SK-N-SH (cell line): ENCODE data around the gene RHOT2.

Source experiments
- ELF1 ChIP-seq: IDR thresholded peaks from 2 replicates; pipeline ENCODE4 v1.4.0; 2012
- EZH2phosphoT487 ChIP-seq: fragments of 200-600 bp; sonication (generic); IDR thresholded peaks from 2 replicates; pipeline ENCODE4 v1.6.1; 2017; ENCODE audit warnings: low read depth, mixed run types, mild to moderate bottlenecking, antibody characterized with exemption, moderate library complexity, borderline replicate concordance
- FOSL2 ChIP-seq: IDR thresholded peaks from 2 replicates; pipeline ENCODE4 v1.4.0; 2012; ENCODE audit warnings: low read depth, mild to moderate bottlenecking, moderate library complexity, borderline replicate concordance
- FOXM1 ChIP-seq: IDR thresholded peaks from 2 replicates; pipeline ENCODE4 v1.4.0; 2012; ENCODE audit warnings: low read depth, mild to moderate bottlenecking
- NFIC ChIP-seq: IDR thresholded peaks from 2 replicates; pipeline ENCODE4 v1.4.0; 2012; ENCODE audit warnings: borderline replicate concordance
- POLR2AphosphoS5 ChIP-seq: IDR thresholded peaks from 2 replicates; pipeline ENCODE4 v1.6.1; 2012; ENCODE audit warnings: low read depth, low read length
- RFX5 ChIP-seq: IDR thresholded peaks from 2 replicates; pipeline ENCODE4 v1.6.1; 2012; ENCODE audit warnings: mild to moderate bottlenecking, improper control_type of control experiment, low read length
- SMC3 ChIP-seq: IDR thresholded peaks from 2 replicates; pipeline ENCODE4 v1.6.1; 2012; ENCODE audit warnings: low read depth, low read length, improper control_type of control experiment
- TF ChIP-seq, protein P1 (sequence below): fragments of 200-600 bp; sonication (generic); IDR thresholded peaks from 2 replicates; pipeline ENCODE4 v1.6.1; 2017; ENCODE audit warnings: antibody characterized with exemption, mild to moderate bottlenecking, moderate library complexity
- TF ChIP-seq, protein P2 (sequence below): IDR thresholded peaks from 2 replicates; pipeline ENCODE4; 2012
- TF ChIP-seq, protein P3 (sequence below): IDR thresholded peaks from 2 replicates; pipeline ENCODE4 v1.6.1; 2012; ENCODE audit warnings: mild to moderate bottlenecking, low read depth, low read length, moderate library complexity

DNA sequence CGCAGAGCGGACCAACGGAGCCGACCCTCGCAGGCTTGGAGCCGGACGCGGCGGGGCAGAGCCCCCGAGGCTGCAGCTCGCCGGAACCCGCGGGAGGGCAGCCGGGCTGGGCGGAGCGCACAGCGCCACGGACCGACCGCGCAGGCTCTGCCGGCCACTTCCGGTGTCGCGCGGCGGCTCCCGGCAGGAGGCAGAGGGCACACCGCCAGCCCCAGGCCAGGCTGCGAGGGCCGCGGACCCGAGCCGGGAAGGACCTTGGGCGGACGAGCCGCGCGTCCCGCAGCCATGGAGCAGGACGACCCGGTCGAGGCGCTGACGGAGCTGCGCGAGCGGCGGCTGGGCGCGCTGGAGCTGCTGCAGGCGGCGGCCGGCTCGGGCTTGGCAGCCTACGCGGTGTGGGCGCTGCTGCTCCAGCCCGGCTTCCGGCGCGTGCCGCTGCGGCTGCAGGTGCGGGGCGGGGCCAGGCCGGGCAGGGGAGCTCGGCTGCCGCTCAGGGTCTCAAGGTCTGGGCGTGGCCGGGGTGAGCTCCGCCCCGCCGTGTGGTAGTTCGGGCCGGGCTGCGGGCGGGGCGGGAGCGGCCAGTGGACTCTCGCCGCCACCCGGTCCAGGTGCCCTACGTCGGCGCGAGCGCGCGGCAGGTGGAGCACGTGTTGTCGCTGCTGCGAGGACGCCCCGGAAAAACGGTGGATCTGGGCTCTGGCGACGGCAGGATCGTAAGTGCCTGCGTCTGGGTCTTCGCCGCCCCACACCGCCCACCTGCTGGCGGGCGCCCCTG lies 53.2 kb downstream of the RHOT2 start, which contains the start of gene ANTKMT:
- TF ChIP-seq SMC3 (no peak), NFIC (no peak), FOSL2 (no peak), EZH2phosphoT487 (no peak), POLR2AphosphoS5 (peak; percentile 75), FOXM1 (no peak), ELF1 (peak; percentile 67), RFX5 (no peak)
- TF ChIP-seq, protein P1, sequence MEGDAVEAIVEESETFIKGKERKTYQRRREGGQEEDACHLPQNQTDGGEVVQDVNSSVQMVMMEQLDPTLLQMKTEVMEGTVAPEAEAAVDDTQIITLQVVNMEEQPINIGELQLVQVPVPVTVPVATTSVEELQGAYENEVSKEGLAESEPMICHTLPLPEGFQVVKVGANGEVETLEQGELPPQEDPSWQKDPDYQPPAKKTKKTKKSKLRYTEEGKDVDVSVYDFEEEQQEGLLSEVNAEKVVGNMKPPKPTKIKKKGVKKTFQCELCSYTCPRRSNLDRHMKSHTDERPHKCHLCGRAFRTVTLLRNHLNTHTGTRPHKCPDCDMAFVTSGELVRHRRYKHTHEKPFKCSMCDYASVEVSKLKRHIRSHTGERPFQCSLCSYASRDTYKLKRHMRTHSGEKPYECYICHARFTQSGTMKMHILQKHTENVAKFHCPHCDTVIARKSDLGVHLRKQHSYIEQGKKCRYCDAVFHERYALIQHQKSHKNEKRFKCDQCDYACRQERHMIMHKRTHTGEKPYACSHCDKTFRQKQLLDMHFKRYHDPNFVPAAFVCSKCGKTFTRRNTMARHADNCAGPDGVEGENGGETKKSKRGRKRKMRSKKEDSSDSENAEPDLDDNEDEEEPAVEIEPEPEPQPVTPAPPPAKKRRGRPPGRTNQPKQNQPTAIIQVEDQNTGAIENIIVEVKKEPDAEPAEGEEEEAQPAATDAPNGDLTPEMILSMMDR, result no peak
- TF ChIP-seq, protein P2, sequence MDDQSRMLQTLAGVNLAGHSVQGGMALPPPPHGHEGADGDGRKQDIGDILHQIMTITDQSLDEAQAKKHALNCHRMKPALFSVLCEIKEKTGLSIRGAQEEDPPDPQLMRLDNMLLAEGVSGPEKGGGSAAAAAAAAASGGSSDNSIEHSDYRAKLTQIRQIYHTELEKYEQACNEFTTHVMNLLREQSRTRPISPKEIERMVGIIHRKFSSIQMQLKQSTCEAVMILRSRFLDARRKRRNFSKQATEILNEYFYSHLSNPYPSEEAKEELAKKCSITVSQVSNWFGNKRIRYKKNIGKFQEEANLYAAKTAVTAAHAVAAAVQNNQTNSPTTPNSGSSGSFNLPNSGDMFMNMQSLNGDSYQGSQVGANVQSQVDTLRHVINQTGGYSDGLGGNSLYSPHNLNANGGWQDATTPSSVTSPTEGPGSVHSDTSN, result peak; percentile 38
- TF ChIP-seq, protein P3, sequence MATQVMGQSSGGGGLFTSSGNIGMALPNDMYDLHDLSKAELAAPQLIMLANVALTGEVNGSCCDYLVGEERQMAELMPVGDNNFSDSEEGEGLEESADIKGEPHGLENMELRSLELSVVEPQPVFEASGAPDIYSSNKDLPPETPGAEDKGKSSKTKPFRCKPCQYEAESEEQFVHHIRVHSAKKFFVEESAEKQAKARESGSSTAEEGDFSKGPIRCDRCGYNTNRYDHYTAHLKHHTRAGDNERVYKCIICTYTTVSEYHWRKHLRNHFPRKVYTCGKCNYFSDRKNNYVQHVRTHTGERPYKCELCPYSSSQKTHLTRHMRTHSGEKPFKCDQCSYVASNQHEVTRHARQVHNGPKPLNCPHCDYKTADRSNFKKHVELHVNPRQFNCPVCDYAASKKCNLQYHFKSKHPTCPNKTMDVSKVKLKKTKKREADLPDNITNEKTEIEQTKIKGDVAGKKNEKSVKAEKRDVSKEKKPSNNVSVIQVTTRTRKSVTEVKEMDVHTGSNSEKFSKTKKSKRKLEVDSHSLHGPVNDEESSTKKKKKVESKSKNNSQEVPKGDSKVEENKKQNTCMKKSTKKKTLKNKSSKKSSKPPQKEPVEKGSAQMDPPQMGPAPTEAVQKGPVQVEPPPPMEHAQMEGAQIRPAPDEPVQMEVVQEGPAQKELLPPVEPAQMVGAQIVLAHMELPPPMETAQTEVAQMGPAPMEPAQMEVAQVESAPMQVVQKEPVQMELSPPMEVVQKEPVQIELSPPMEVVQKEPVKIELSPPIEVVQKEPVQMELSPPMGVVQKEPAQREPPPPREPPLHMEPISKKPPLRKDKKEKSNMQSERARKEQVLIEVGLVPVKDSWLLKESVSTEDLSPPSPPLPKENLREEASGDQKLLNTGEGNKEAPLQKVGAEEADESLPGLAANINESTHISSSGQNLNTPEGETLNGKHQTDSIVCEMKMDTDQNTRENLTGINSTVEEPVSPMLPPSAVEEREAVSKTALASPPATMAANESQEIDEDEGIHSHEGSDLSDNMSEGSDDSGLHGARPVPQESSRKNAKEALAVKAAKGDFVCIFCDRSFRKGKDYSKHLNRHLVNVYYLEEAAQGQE, result no peak
